GM18498 (cell line): ENCODE data around the gene SLC52A3.

Experiments
- ATAC-seq: cut with Tn5 transposase; IDR thresholded peaks from one replicate; pipeline ENCODE4 v1.9.1; 2021; ENCODE audit warnings: mild to moderate bottlenecking, moderate library complexity; ENCODE audit not compliant: unreplicated experiment

SLC52A3 gene

GRCh38 chr20:770691-771090 lies 2.4 kb upstream of the SLC52A3 start:
- ATAC-seq, result no peak

GRCh38 chr20:766906-767305 lies 1.4 kb downstream of the SLC52A3 start:
- no peak for ATAC-seq

- no peak for ATAC-seq
Measured at GRCh38 chr20:764255-764654, 4.0 kb downstream of the SLC52A3 start.

DNA sequence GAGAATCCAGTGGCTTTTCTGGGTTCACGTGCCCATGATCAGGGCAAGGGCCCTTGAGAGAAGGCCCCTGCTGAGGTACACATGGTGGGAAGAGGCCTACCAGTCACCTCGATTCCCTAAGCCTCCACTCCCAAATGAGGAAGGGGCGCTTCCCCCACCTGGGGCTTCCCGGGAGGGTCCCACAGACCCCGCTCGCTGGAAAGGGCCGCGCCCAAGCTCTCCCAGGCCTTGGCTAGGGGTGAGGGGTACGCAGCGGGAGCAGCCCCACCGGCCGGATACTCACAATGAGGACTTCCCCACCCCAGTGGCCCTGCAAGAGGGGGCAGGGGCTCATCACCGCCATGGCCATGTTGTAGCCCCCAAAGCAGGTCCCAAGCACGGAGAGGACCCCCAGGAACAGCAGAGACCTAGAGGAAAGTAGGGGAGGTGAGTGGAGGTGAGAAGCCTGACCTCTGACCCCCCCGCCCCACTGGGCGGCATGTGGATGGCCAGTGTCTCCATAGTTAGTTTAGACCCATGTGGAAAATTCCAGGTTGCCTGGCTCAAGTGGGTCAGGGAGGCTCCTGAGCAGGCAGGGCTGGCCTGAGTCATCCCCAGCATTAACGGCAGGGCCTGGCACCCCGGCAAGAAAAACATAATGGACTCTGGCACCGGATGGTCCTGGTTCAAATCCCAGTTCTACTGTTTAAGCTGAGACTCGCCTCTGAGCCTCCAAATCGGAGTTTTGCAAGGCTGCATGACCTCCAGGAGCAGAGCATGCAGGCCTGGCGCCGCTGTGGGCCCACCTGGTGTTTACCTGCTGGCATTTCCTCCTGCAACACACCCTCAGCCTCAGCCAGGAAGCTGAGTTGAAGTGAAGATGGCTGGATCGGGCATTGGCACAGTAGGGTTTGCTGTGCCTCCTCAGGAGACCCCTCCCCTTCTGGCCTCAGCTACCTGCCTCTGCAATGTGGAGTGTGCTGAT lies 6.6 kb downstream of the SLC52A3 start:
- ATAC-seq, result no peak

DNA sequence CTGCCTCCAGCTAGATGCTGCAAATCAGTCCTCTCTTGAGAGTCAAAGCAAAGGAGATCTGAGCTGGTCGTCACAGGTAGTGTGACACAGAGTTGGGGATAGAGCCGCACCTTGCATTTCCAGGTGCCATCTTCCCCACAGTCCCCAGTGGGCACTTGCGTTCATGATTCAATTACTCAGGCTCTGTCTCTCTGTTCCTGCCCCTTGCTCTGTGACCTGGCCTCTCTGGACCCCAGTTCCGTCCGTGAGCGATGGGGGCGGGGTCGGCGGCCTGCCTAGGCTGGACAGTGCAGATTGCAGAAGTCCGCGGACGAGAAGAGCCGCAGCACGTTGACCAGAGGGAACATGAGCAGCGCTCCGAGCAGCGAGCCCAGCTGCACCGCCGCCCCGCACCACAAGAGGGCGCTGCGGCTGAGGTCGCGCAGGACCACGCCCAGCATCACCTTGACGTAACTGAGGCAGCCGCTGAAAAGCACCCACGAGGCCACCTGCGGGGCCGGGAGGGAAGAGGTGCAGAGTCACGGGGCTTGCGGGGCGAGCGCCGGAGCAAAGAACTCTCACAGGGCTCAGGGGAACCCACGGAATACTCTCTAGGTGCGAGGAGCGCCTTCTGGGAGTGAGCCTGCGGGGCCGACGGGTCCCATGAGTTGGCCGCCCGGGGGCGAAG lies 7.4 kb downstream of the SLC52A3 start:
- no peak for ATAC-seq

GRCh38 chr20:757506-757905 lies 10.8 kb downstream of the SLC52A3 start:
- no peak for ATAC-seq

DNA sequence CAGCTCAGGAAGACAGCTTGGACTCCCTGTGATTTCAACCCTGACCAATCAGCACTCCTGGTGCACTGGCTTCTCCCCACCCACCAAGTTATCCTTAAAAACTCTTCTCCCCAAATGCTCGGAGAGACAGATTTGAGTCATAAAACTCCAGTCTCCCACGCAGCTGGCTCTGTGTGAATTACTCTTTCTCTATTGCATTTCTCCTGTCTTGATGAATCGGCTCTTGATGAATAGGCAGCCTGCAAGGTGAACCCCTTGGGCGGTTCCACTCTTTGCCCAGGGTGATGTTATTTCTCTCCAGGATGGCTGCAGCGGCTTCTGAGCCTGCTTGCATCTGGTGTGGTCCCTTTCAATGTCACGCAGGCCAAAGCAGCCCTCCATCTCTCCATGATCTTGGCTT lies 12.4 kb downstream of the SLC52A3 start:
- no peak for ATAC-seq

DNA sequence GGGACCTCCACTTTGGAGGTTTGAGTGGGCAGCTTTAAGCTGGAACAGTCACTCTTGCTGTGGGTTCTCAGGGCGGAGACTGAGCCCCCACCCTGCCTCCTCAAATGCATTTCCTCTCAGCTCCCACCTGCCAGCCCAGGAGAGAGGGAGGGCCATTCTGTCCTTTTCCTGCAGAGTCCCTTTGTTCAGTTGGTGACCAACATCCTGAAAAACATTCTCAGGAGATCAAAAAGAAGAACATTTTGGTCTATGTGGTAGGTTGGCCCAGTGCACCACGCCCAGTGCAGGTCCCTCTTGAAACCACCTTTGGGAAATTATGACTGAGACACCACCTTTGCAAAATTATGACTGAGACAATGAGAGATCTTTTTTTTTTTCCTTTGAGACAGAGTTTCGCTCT lies 13.4 kb downstream of the SLC52A3 start:
- no peak for ATAC-seq

GRCh38 chr20:753897-754635 lies 14.2 kb downstream of the SLC52A3 start:
- no peak for ATAC-seq

DNA sequence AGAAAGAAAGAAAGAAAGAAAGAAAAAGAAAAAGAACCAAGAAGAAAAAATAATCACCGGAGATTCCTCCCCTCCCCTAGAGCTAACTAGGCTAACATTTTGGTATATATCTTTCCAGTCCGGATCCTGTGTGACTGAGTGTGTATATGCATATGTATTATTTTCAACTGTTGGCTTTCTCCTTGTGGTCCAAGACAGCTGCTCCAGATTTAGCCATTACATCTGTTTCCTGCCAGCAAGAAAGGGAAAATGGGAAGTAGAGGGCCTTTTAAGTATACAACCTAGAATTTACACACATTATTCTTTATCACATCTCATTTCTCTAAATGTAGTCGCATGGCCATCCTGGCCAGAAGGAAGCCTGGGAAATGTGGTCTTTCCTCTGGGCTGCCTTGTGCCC lies 15.2 kb downstream of the SLC52A3 start:
- no peak for ATAC-seq

GRCh38 chr20:752291-752690 lies 16.0 kb downstream of the SLC52A3 start:
- no peak for ATAC-seq

DNA sequence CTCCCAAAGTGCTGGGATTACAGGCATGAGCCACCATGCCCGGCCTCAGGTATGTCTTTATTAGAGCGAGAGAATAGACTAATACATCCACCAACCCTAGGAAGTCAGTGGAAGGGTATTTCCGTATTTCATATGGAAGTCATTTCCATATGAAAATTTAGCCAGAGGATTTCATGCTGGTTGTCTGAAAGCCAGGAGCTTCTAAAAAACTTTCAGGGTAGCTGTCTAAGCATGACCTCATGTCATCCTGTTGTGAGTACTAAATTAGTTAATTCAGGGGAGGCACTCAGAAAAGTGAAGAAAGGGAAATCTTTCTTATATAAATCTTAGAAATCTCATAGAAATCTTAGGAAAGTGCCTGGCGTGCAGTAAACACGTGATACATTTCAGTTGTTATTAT lies 16.5 kb downstream of the SLC52A3 start:
- ATAC-seq, result no peak

DNA sequence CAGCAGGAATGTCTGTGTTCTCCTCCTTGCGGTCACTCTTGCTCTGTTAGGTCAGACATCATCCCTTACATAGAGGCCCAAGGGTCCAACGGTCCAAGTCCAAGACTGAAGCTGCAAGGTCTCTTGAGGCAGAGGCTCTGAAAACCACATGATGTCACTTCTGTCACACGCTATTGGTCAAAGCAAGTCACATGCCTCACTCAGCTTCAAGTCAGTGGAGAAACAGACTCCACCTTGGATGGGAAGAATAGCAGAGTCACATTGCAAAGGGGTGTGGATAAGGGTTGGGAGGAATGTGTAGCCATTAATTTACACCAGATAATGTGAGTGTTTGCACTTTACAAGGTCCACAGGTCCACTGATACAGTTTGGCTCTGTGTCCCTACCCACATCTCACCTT lies 17.5 kb downstream of the SLC52A3 start:
- no peak for ATAC-seq

GRCh38 chr20:745683-746301 lies 22.5 kb downstream of the SLC52A3 start:
- no peak for ATAC-seq

DNA sequence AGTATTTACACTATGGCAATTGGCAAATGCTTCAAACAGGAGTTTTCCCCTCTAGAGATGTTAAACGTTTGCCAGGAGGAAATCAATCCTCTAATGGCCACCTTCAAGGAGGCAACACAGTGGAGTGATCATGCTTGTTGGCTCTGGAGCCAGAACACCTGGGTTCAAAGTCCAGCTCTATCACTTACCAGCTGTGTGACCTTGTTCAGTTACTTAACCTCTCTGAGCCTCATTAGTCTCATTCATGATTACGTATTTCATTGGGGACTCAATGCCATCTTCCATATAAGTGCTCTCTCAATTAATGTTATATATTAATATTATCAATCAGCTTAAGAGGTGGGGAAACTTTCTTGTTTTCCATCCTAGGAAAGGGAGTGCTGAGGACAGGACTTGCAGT lies 26.1 kb downstream of the SLC52A3 start:
- no peak for ATAC-seq

DNA sequence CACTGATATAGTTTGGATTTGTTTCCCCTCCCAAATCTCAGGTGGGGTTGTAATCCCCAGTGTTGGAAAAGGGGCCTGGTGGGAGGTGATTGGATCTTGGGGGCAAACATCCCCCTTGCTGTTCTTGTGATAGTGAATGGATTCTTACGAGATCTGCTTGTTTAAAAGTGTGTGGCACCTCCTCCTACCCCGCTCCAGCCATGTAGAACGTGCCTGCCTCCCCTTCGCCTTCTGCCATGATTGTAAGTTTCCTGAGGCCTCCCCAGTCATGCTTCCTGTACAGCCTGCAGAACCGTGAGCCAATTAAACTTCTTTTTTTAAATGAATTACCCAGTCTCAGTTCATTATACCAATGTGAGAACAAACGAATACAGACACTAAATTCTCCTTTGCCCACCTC lies 26.7 kb downstream of the SLC52A3 start:
- no peak for ATAC-seq

DNA sequence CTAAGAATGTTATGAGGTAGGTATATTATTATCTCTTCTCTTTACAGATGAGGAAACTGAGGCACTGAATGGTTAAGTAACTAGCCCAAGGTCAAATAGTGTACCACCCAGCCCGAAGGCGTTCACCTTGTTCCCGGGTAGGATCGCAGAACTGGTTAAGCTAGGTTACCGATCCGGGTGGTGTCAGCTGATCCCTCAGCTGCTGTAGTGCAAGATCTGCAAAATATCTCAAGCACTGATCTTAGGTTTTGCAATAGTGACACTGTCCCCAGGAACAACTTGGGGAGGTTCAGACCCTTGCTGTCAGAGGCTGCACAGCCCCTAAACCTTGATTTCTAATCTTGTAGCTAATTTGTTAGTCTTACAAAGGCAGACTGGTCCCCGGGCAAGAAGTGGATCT lies 28.1 kb downstream of the SLC52A3 start:
- ATAC-seq, result no peak

DNA sequence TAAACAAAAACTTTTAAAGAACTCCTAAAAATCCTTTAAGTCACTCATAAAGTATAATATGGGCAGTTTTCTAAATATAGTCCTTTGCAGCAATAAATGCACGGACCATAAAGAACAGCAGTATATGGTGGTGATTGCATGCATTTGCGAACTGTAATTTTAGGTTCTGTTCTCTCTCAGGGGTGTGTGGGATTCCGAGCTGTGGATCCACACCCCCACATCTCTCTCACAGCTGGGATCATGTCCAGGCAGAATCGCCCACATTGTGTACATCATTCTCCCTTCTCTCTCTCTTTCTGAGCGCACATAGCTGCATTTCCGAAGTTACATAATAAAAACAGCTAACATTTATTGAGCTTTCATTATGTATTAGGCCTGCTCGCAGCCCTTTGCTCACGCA lies 28.6 kb downstream of the SLC52A3 start:
- ATAC-seq, result no peak

GRCh38 chr20:733861-734260 lies 34.4 kb downstream of the SLC52A3 start:
- no peak for ATAC-seq

DNA sequence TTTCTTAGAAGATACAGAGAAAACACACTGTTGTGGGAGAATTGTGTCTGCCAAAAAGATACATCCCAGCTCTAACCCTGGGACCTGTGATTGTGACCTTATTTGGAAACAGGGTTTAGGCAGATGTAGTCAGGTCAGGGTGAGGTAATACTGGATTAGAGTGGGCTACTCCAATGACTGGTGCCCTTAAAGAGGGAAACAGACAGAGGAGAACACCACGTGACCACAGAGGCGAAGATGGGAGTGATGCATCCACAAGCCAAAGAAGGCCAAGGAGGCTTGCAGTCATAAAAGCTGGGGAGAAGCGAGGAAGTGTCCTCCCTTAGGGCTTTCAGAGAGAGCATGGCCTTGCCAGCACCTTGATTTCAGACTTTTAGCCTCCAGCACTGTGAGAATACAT lies 35.6 kb downstream of the SLC52A3 start:
- no peak for ATAC-seq

DNA sequence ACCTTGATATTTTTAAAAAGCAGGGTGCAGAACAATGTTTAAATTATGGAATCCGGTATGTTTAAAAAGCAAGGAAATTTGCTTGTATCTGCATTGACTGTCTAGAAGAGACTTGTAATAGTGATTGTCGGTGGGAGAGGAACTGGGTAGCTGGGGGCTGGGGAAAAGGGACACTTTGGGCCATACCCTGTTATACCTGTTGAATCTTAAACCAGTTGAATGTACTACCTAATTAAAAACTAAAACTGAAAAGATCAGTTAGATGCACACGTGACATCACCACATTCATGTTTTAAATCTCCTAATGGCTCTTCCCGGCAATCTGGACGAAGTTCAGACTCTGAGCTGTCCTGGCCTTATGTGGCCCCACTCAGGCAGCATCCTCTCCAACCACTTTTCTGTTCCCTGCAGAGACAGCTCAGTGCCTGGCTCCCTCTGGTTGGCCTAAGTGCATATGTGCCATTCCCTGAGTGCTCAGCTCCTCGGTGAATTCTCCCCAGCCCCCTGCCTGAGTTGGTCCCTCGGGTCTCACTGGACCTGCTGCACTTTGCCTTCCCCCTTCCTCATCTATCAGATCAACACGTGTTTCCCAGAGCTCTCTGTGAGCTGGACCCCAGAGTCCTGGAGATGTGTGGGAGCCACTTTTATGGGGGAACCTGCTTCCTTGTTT lies 36.3 kb downstream of the SLC52A3 start:
- ATAC-seq, result no peak
